COLO829 (cell line): ENCODE data around the gene LILRA2.
"Not testable (repeated sequence)": the region's sequence is repeated elsewhere in the genome, so short reads cannot be mapped to it uniquely, and the experiment has no call there.

ENCODE experiments used
- DNase-seq: peaks from one replicate; pipeline ENCODE4 v3.0.0; 2012; ENCODE audit warnings: low spot score

Gene LILRA2

GRCh38 chr19:54573330-54573872, at the start of gene LILRA2:
Gene LILRA2 (plus strand): TSS chr19:54573790. CDS start chr19:54573879, 89 bp downstream.
- DNase-seq, result no peak

GRCh38 chr19:54525636-54526035, 48.0 kb upstream of the LILRA2 start:
- no peak for DNase-seq

GRCh38 chr19:54526972-54527371, 46.6 kb upstream of the LILRA2 start:
- no peak for DNase-seq

GRCh38 chr19:54530866-54531265, 42.7 kb upstream of the LILRA2 start:
- no peak for DNase-seq

GRCh38 chr19:54532528-54532927, 41.1 kb upstream of the LILRA2 start:
- no peak for DNase-seq

- DNase-seq, result no peak
These were observed 40.1 kb upstream of the LILRA2 start for GRCh38 chr19:54533476-54533875.

GRCh38 chr19:54534156-54534555, 39.4 kb upstream of the LILRA2 start:
- DNase-seq, result no peak

GRCh38 chr19:54535601-54536000, 38.0 kb upstream of the LILRA2 start:
- DNase-seq, result no peak

GRCh38 chr19:54536956-54537355, 36.6 kb upstream of the LILRA2 start:
- no peak for DNase-seq

GRCh38 chr19:54541712-54542111, 31.9 kb upstream of the LILRA2 start:
- DNase-seq, result no peak

- DNase-seq, result no peak
These were observed 24.8 kb upstream of the LILRA2 start for GRCh38 chr19:54548806-54549205.

- DNase-seq, result no peak
These were observed 24.4 kb upstream of the LILRA2 start for GRCh38 chr19:54549224-54549623.

GRCh38 chr19:54551293-54551692, 22.3 kb upstream of the LILRA2 start:
- DNase-seq, result no peak

GRCh38 chr19:54551950-54552912, 21.4 kb upstream of the LILRA2 start:
- DNase-seq, result no peak

GRCh38 chr19:54552913-54553310, 20.7 kb upstream of the LILRA2 start:
- no peak for DNase-seq

- no peak for DNase-seq
These were observed 19.6 kb upstream of the LILRA2 start for GRCh38 chr19:54554006-54554405.

GRCh38 chr19:54554896-54555295, 18.7 kb upstream of the LILRA2 start:
- no peak for DNase-seq

- no peak for DNase-seq
These were observed 17.4 kb upstream of the LILRA2 start for GRCh38 chr19:54556194-54556593.

- DNase-seq, result no peak
These were observed 15.3 kb upstream of the LILRA2 start for GRCh38 chr19:54558339-54558738.

- no peak for DNase-seq
These were observed 12.7 kb upstream of the LILRA2 start for GRCh38 chr19:54560881-54561385.

GRCh38 chr19:54561840-54562239, 11.8 kb upstream of the LILRA2 start:
- DNase-seq, result peak; percentile 21

- DNase-seq, result not testable (repeated sequence)
These were observed 10.4 kb upstream of the LILRA2 start for GRCh38 chr19:54563206-54563605.

- DNase-seq, result no peak
These were observed 3.3 kb upstream of the LILRA2 start for GRCh38 chr19:54570316-54570715.
